ENCODE measurements around the gene MYO1G. TPM values are rescaled to one million over a fixed set of nuclear protein-coding genes. Genes with fewer than 3 reads are reported as not detected.

The MYO1G gene
- polyA plus RNA-seq, 1 experiment, result 0.02 TPM

GRCh38 chr7:44959433-44959951, 19.3 kb downstream of the MYO1G start:
- DNase-seq (ENCODE audit: low read depth), result no peak
- ChIA-PET CTCF (no interaction called here), POLR2A (no interaction called here)
- H3K4me3 ChIP-seq (ENCODE audit: low read depth, low read length), result no peak overlapping the region
- peaks cover 3% of the 10 kb centered on the region for H3K27me3 ChIP-seq (ENCODE audit: control insufficient read depth, insufficient read depth, low read length)
- no peaks in the 10 kb centered on the region for H3K36me3 ChIP-seq (ENCODE audit: control insufficient read depth, insufficient read depth, low read length)
- TF ChIP-seq CTCF (IDR thresholded peaks at IDR 0.05; ENCODE audit: insufficient read depth, low read depth, low read length), result no peak

- ChIA-PET POLR2A (no interaction called here), CTCF (no interaction called here)
- Histone ChIP-seq H3K36me3 (ENCODE audit: control insufficient read depth, insufficient read depth, low read length) (no peaks in the 10 kb centered on the region), H3K4me3 (ENCODE audit: low read depth, low read length) (no peak overlapping the region), H3K27me3 (ENCODE audit: control insufficient read depth, insufficient read depth, low read length) (peaks cover 3% of the 10 kb centered on the region)
- DNase-seq (ENCODE audit: low read depth), result no peak
- TF ChIP-seq CTCF (IDR thresholded peaks at IDR 0.05; ENCODE audit: insufficient read depth, low read depth, low read length), result no peak
These were observed 20.0 kb downstream of the MYO1G start for GRCh38 chr7:44958645-44959344.

- ChIA-PET POLR2A (no interaction called here), CTCF (interaction anchor here (1.8 to 2.6 kb wide), 2 partner anchors 18 to 180 kb away, joined by 7 to 11 read pairs; no protein-coding TSS in a partner anchor)
- Histone ChIP-seq H3K4me3 (ENCODE audit: low read depth, low read length) (no peak overlapping the region), H3K36me3 (ENCODE audit: control insufficient read depth, insufficient read depth, low read length) (no peaks in the 10 kb centered on the region), H3K27me3 (ENCODE audit: control insufficient read depth, insufficient read depth, low read length) (peaks cover 3% of the 10 kb centered on the region)
- no peak for DNase-seq (ENCODE audit: low read depth)
- TF ChIP-seq CTCF (IDR thresholded peaks at IDR 0.05; ENCODE audit: insufficient read depth, low read depth, low read length), result no peak
These were observed 22.6 kb downstream of the MYO1G start for GRCh38 chr7:44956157-44956766.

- H3K36me3 ChIP-seq (ENCODE audit: control insufficient read depth, insufficient read depth, low read length), result no peaks in the 10 kb centered on the region
- no peak for DNase-seq (ENCODE audit: low read depth)
- H3K27me3 ChIP-seq (ENCODE audit: control insufficient read depth, insufficient read depth, low read length), result peaks cover 3% of the 10 kb centered on the region
- H3K4me3 ChIP-seq (ENCODE audit: low read depth, low read length), result no peak overlapping the region
- ChIA-PET POLR2A (no interaction called here), CTCF (interaction anchor here (0.6 to 2.6 kb wide), 3 partner anchors 18 to 181 kb away, joined by 3 to 11 read pairs (median 7); no protein-coding TSS in a partner anchor)
- no peak for TF ChIP-seq CTCF (IDR thresholded peaks at IDR 0.05; ENCODE audit: insufficient read depth, low read depth, low read length)
These were observed 23.1 kb downstream of the MYO1G start for GRCh38 chr7:44955733-44956132.

- CTCF ChIA-PET, result no interaction called here
- no peaks in the 10 kb centered on the region for H3K36me3 ChIP-seq (ENCODE audit: control insufficient read depth, insufficient read depth, low read length)
- no peak overlapping the region for H3K4me3 ChIP-seq (ENCODE audit: low read depth, low read length)
- DNase-seq (ENCODE audit: low read depth), result no peak
- no peak for TF ChIP-seq CTCF (IDR thresholded peaks at IDR 0.05; ENCODE audit: insufficient read depth, low read depth, low read length)
- POLR2A ChIA-PET, result no interaction called here
- no peaks in the 10 kb centered on the region for H3K27me3 ChIP-seq (ENCODE audit: control insufficient read depth, insufficient read depth, low read length)
These were observed 25.7 kb downstream of the MYO1G start for GRCh38 chr7:44953156-44953555.

Measured in BJ (cell line).